Left forelimb (tissue), 1 donor: ENCODE data around the gene ERC1.

Experiments
- DNase-seq: peaks from one replicate; pipeline ENCODE4 v3.0.0-alpha.2; 2018; ENCODE audit warnings: low spot score

ERC1 gene

DNA sequence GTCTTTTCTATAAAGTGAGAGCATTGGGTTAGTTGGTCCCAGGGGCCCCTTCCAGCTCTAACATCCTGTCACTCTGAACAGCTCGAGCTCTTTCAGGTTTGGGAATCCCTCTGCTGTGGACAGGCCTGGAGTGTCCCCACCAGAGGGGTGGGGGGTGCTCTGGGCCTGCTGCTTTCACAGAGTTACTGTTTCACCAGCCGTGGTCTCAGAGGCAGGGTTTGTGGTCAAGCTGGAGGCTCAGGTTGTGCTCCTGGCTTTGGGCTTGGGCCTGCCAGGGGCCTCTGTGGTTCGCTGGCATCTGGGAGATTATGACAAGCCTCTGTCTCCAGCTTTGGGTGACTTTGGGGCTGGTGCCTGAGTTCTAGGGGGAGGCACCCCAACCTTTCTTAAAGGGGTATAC is 543.7 kb downstream of the ERC1 start:
- no peak for DNase-seq

DNA sequence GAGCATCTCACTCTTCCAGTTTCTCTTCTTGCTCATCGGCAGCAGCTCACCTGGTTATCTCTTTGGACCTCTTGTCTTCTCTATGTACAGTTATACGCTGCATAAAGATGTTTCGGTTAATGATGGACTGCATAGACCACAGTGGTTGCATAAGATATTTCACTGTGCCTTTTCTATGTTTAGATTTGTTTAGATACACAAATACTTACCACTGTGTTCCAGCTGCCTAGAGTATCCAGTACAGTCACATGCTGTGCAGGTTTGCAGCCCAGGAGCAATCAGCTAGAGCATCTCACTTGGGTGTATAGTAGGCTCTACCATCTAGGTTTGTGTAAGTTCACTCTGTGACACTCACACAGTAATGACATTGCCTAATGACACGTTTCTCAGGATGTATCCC is 545.8 kb downstream of the ERC1 start:
- DNase-seq = no peak

DNA sequence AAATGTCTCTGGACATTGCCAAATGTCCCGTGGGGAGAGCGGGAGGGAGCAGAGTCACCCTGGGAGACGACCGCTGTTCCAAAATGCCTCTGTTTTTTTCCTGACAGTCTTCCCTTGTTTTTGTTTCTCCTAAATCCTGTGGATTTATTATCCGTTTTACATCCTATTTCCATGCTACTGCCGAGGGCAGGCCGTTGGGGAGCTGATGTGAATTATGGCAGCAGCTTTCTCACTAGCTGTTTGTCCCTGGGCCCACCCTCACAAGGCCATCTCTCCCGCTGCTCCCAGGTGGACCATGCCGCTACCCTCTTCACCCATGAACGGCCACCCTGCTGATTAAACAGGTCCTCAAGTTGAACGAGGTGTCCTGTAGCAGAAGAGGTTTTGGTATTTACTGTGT is 548.1 kb downstream of the ERC1 start:
- no peak for DNase-seq

DNA sequence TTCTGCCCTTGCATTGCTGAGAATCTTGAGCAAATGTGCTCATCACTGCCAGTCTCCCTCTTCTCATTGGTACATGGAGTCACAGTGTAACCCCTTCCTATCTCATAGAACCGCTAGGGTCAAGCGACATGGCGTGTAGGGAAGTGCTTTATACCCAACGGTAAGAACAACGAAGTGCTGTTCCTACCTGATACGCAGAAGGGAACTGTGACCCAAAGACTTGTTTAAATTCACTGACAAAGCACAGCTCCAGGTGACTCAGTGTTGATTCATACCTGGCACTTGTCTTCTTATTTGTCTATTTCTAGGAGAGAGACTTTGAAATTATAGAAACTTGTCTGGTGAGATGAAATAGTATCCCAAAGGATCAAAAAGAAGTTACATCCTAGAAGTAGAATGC is 549.7 kb downstream of the ERC1 start:
- no peak for DNase-seq

DNA sequence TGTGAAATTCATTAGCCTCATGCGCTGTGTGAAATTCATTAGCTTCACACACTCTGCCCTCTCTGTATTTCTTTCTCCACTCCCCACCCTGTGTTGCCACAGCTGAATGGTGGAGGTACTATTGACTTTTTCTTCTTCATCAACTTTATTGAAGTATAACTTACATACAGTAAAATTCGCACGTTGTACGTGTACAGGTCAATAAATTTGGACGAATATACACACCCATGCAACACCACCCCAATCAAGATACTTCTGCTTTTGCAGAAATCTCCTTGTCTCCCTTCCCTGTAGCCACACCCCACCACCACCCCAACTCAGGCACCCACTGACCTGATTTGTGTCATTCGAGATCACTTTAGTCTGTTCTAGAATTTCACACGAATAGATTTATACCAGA is 551.6 kb downstream of the ERC1 start:
- DNase-seq = no peak

DNA sequence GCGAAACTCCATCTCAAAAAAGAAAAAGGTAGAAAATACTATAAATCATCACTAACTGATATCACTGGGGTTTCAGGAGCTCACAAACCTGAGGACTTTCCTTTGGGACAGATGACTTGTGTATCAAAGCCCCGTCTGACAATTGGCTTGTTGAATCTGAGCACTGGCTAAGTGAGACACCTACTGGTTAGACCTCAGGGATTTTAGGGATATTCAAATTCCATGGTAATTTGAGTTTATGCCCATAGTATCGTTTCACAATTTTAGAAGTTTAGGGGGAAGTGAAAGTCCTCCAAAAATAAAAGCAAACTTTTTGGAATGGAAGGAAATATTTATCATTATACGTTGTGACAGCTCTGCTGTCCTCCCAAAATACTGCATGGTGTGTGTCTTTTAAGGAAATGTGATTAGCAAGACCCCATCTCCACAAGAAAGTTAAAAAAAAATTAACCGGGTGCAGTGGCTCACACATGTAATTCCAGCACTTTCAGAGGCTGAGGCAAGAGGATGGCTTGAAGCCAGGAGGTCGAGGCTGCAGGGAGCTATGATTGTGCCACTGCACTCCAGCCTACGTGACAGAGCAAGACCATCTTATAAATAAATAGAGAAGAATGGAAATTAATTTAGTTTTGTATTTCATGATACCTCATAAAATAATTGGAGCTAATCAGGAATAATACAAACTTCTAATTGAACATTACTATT is 554.1 kb downstream of the ERC1 start:
- DNase-seq = no peak
